ENCODE results near the gene MAEA.

Gene MAEA

DNA sequence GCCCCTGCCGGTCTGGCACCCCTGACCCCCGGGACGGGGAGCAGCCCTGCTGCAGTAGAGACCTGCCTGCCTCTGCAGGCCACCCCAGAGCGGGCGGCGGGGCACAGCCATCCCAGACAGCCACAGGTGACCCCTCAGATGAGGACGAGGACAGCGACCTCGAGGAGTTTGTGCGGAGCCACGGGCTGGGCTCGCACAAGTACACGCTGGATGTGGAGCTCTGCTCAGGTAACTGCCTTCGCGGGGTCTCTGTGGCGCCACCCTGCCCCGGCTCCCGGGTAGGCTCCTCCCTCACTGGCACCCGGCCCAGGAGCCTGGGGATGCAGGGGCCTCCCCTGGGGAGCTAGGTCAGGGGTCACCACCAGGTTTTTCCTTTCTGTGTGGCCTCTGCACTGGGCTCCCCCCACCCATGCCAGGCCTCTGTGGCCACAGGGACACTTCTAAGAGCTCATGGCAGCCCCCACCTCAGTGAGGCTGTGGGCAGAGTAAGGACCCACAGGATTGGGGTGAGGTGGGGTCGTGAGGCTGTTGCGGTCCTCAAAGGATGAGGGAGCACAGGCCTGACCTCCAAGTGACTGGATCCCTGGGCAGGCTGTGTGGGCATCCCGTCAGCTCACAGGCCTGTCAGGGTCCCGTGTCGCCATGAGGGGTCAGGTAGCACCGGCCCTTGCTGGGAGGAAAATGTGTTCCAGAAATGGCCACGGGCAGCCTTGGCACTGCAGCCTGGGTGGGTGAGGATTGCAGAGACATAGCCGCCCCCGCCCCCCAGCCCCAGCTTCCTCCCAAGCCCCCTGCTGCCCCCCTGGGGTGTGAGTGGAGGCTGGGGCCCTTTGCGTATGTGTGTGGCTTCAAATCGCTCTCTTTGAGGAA, 63.7 kb downstream of the MAEA start:
- no peak for DNase-seq (ENCODE audit: low read depth)

DNA sequence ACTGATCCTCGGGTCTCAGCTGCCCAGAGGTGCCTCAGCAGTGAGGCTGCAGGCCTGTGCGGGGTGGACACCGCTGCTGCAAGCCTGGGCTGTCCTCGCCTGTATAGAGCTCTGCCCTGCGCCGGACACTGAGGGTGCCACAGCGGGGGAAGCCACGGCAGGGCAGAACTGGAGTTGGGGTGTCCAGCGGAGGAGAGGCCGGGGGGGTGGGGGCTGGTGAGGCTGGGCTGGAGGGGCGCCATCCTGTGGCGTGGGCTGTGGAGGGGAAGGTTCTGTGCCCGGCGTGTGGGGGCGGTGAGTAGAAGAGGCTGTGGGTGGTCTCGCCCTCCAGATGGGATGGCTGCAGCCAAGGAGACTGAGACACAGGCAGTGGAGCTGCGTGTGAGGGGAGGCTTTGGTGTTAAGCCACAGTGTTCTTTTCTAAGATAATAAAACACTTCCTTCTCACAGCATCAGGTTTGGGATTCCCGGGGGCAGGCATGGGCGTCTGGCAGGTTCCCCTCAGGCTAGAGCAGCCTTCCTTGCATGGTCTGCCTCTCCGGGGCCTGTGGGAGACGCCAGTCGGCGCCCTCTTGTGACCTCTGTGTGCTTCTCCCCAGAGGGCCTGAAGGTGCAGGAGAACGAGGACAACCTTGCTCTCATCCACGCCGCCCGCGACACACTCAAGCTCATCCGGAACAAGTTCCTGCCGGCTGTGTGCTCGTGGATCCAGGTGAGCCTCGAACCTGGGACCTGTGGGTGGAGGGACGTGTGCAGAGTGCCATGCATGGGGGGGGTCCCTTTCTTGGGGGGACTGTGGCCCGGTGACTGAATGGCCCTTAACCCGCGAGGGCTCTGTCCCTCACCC, 64.7 kb downstream of the MAEA start:
- no peak for DNase-seq (ENCODE audit: low read depth)

DNA sequence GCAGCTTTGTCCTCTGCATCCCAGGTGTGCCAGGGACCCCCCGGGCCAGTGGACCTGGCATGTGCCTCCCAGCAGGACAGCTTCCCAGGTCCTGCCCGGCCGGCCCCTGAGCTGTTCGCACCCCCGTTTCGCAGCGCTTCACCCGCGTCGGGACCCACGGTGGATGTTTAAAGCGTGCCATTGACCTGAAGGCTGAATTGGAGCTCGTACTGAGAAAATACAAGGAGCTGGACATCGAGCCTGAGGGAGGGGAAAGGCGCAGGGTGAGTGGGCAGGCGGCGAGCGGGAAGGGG, 65.2 kb downstream of the MAEA start:
- DNase-seq (ENCODE audit: low read depth): no peak

DNA sequence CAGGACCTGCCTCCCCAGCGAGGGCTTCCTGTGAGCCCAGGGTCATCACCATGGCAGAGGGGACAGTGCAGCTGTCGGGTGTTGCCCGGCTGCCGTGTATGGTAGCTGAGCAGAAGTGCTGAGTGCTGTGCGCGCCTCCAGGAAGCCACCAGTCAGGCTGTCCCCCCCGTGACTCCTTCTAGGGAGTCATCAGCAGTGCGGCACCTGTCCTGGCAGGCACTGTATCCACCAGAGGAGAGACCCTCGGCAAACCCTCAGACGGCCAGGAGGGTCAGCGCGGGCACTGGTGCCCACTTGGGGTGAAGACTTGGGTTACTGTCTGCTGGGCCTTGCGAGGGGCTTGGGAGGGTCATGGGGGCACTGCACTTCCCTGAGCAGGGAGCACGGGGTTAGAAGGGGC, 65.7 kb downstream of the MAEA start:
- DNase-seq (ENCODE audit: low read depth): no peak

DNA sequence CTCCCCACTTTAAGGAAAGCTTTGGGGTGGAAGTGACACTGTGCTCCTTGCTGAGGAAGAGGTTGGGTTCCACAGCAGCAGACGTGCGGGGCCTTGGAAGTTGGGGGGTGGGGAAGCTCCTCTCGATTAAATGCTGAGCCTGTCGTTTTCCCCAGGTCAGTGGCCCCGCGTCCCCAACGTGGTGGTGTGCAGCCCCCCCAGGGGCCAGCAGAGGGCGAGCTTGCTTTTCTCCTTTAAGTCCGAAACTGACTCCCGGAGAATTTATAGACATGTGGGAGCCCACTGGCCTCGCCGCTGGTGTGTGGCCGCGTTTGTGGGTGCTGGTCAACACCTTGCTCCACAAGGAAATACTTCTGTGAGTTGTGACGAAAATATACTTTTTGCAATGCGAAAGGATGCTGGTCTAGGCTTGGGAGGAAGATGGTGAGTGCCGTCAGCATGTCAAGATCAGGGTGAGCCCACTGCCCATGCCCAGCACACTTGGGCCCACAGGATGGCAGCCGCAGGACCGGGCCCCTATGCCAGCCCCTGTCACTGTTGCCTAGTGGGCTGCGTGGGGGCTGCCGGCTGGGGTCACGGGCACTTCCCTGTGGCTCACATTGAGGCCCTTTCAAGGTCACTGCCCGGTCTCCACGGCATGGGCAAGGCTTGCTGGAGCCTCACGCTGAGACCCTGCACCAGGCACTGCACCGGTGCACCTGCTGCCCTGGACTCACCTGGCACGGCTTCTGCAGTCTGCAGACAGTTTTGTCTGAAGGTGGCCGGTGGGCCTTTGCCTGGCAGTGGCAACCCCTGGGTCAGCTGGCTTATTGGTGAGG, 66.7 kb downstream of the MAEA start:
- DNase-seq (ENCODE audit: low read depth): no peak

DNA sequence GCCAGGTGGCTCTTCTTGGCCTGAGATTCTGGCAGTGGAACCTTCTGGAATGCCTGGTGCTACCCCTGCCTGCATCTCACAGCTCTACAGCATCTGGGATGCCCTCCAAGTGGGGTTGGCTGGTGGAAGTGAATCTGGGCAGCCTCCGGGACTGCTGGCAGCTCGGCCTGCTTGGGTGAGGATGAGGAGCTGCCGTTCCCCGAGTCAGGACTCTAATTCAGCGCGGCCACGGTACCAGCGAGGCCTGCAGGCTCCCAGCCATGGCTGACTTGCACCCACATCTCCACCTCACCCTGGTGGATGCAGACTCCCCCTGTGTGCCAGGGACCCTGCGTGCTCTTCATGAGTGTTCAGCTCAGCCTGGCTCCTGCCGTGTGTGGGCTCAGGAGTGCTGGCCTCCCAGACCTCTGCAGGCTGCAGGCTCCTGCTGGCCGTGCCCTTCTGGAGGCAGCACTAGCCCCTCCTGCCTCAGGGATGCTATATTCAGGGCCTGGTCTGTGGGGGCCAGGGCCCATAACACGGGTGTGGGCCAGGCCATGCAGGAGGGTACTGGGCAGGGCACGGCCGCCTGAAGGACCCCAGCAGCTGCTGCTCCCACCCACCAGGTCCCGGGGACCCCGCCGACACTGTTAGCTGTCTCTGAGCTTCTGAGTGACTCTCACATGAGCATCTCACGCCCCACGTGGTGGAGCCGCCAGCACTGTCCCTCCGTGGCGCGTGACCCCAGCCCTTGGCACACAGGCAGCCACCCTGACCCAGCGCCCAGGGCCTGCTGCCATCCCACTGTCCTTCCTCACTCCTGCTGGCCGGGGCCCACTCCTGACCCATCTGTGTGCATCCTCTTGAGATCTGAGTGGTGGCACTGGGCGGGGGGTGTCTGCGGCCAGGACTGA, 67.9 kb downstream of the MAEA start:
- DNase-seq (ENCODE audit: low read depth): no peak

DNA sequence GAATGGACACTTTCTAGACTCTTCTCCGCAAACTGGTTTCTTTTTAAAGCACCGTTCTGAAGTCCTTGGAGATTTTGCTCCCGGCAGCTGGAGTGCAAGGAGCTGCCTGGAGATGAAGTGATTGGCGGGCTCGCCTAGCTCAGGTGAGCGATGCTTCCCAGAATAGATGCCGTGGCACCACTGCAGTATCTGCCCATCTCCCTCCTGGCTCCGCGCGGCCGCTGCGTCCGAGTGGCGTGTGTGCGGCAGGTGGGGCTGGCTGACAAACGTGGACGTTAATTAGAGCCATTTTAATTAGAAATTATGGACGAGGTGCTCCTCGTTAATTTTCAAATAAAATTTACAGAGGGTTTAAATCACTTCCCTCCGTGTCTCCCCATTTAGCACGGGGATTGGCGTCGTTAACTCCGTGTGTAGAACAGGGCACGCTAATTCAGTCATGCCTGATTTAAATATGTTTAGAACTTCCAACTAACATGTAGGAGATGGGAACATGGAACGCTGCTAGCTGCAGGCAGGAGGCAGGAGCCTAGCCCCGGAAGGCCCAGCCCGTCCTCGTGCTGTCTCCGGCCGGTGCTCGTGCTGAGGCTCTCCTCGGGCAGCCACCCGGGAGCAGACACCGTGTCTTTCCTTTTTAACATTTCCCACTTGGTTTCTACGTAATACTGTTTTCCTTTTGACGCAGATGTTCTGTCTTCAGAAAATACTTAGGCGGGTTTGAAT, 68.9 kb downstream of the MAEA start:
- no peak for DNase-seq (ENCODE audit: low read depth)

DNA sequence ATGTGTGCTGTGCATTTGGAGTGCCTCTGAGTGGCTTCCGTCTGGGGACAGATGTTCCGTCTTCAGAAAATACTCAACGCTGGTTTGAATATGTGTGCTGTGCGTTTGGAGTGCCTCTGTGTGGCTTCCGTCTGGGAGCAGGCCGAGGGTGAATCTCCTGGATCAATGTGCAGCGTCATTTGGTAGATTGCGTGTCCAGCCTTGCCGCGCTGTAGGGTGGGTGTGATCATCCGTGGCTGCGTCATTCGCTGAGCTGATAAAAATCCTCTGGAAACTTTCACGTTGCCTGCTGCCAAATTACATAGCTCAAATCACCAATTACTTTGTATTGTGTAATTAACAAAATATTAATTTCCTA, 69.4 kb downstream of the MAEA start:
- DNase-seq (ENCODE audit: low read depth): no peak

DNA sequence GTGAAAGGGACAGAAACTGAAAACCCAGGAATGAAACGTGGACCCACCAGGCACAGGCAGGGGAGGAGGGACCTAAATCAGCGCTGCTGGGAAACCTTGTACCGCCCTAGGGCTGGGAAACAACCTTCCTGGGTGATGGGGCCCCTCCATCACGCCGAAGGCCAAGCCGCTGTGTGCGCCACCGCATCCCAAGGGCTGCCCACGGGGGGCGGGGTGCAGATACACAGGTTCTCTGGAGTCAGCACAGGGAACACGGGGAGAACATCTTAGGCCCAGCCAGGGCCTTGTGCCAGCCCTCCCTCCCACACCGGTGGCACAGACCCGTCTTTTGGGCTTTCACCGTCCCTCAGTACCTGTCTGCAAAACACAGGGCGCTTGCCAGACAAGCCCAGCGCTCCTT, 70.3 kb downstream of the MAEA start:
- no peak for DNase-seq (ENCODE audit: low read depth)

DNA sequence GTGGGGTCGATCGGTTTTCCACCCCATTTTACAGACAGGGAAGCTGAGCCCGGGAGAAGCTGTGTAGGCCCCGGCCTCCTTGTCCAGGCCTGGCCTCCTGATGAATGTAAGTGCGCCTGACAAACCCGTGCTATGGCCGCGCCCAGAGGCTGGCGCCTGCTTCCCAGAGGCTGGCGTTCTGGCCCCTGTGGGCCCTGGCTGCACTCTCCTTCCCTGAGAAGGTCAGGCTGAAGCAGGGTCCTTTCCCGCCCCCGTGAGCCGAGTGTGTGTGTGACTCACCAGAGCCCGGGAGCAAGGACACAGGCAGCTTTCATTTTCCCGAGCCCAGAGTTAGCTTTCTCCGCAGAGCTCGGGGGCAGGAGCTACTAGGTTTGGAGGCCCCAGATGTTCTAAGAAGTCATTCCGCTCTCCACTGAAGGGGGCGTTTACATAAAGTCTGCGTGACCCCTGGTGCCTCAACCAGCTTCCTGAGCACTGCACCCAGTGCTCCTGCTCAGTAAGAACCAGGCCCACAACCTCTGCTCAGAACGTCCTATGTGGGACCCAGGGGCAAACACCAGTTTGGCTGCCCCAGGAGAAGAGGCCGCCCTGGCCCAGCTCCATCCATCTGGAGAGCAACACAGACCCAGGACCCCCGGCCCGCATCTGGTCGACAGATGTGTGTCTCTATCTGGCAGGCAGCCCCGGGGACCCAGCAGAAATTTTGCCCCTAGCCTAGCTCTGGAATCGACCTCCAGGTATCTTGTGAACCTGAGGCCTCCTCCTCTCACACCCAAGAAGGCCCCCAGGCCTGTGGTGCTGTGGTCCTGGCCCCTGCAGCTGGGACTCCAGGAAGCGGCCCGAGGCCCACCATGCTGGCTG, 71.0 kb downstream of the MAEA start:
- no peak for DNase-seq (ENCODE audit: low read depth)

DNA sequence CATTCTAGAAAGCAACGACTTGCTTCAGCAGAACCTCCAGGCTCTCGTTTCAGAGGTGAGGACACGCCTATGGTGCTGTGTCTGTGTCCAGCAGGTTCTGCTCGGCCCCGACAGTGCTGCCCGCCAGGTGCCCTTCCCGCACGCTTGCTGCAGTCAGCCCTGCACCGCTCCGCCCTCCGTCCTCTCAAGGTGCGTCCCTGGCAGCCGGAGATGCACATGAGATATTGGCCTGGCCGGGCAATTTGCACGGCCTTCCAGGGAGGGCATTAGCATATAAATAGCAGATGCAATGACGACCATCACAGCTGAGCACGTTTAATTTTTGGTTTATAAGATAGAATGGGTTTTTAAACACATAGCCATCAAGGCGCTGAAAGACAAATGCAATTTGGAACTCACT, 71.7 kb downstream of the MAEA start:
- DNase-seq (ENCODE audit: low read depth): no peak

DNA sequence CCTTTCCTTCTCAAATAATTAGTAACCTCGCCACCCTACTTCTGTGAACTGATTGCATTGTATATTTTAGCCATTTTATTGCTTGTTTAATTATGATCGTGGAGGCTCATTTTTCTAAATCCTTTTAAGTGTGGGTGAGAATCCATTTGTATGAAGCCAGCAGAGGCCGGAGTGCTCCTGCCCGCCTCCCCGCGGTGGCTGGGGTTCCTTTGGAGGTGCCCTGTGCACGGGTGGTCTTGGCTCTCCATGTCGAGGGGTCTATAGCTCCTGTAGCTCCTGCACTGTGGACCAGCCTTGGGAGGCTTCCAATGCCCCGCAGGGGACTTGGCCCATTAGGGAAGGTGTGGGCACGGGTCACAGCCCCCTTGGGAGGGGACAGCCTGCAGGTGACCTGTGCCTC, 72.4 kb downstream of the MAEA start:
- no peak for DNase-seq (ENCODE audit: low read depth)

DNA sequence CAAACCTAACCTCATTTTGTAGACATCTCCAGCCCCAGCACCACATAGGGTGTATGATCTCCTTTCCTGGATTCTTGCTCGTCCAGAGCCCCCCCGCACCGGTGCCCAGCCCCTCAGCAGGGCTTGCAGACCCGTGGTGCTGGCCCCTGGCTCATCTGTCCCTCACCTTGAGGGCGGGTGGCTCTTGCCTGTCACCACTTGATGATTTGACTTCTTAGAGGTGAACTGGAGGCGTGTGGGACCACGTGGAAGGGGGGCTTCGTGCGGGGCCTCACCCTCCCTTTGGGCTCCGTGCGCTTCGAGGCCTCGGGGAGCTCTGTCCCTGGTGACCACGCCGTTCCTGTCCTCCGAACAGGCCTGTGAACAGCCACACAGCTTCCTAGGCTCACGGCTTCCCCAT, 72.8 kb downstream of the MAEA start:
- DNase-seq (ENCODE audit: low read depth): no peak

DNA sequence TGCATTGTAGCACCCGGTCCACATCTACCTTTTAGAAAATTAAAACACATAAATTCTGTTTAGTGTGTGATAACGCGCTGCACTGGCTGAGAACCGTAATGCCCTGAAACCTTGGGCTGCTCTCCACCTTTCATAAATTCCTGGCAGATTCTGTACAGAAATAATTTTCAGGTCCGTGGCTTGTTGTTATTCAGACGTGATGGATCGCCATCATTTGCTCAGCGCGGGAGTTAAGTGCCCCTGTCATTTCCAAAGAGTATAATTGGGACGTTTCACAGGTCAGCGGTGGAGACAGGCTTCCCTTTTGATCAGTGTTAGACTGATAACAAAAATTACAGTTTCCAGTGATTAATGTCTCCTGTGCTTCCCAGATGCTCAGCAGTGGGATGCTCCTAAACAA, 73.8 kb downstream of the MAEA start:
- DNase-seq (ENCODE audit: low read depth): no peak

DNA sequence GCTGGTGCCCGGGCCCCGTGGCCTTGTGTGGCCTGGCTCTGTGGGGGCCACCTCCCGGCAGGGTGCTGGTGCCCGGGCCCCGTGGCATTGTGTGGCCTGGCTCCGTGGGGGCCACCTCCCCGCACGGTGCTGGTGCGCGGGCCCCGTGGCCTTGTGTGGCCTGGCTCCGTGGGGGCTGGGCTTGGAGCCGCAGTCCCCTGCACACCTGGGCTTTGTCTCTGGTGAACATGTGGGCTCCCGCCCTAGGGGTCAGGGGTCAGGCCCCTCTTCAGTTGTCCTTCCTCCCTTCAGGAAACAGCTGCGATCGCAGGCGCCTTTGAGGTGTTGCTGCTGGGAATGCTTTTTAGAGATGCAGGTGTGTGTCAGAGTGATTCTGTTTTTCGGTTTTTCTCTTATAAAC, 74.5 kb downstream of the MAEA start:
- no peak for DNase-seq (ENCODE audit: low read depth)

DNA sequence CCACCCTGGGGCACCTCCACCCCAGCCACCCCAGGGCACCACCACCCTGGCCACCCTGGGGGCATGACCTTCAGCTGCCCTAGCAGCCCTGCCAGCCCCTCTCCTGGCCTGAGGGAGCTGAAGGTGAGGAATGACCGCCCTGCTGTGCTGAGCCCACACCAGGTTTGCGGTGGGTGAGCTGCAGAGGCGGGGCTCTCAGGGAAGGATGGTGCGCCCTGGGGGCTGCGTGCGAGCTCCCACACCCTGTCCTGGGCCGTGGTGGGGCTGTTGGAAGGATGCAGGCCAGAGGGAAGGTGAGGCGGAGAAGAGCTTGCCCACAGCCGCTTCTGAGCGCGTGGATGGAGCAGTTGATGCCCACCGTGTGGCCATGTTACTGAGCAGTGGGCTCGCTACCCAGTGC, 75.1 kb downstream of the MAEA start:
- no peak for DNase-seq (ENCODE audit: low read depth)

DNA sequence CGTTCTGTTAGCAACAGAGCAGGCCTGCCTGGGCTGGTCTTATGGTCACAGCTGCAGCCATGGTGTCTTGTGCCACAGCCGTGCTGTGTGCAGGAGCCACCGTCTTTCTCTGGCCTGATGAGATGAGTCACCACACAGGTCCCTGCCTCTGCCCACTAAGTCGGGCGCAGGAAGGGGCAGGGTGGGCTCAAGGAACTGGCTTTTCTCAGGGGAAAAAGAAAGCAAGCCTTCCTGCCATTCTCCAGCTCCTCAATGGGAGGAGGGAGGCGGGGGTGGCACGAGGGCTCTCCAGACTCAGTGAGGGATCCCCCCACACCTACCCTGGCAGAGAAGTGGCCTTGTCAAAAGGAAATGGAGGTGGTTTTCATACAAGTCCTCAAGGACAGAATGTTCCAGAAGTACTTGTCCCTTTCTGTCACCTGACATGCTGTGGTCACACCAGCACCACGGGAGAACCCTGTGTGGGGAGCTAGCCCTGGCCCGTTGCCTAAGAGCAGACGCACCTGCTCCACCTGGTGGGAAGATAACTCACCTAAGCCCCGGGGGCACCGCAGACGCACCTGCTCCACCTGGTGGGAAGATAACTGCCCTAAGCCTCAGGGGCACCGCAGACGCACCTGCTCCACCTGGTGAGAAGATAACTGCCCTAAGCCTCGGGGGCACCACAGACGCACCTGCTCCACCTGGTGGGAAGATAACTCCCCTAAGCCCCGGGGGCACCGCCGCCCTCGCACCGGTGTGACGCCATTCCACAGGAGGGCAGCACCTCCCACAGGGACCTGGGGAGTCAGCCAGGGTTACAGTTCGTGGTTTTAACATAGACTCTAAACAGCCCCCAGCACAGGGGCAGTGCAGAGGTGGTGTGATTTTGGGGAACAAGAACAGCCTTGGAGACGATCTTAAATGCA, 75.8 kb downstream of the MAEA start:
- DNase-seq (ENCODE audit: low read depth): no peak

DNA sequence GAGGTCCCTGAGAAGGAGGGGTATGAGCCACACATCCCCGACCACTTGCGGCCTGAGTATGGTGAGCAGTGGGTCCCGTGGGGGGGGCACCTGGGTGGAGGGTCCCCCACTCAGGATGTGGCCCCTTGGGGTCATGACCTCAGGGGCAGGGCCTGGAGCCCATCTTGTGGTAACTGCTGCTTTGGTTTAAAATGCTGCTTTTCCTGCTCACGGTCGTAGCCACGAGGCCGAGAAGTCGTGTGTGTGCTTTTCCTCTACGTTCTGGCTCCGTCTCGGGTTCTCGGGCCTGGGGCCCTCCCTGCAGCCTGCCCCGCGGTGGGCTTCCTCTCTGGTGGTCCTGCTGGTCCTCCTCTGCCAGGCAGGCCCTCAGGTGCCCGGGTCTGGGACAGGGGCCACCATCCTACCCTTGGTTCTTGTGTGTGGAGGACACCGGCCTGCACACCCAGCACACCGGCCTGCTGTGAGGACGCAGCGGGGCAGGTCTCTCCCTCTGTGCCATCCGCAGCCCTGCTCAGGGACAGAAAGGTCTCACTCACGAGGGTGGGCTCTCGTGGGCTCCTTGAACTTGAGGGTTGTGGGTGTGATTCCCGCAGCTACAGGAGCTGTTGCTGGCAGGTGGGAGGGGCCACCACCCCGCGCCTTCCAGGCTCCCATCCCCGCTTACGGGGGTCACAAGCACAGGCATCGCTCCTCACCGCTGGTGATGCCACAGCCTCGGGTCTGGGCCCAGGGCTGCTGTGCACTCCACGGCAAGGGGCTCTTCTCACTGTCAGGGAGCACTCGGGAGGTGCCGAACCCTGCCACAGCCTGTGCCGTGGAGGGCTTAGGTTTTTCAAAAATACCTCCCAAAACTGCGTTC, 76.9 kb downstream of the MAEA start:
- no peak for DNase-seq (ENCODE audit: low read depth)

Measured in stromal cell of bone marrow (primary cell).